SK-N-SH (cell line): ENCODE data around the gene FLRT1. TPM values are rescaled to one million over a fixed set of nuclear protein-coding genes. Genes with fewer than 3 reads are reported as not detected.
"Not testable (repeated sequence)": the region's sequence is repeated elsewhere in the genome, so short reads cannot be mapped to it uniquely, and the experiment has no call there.

Source experiments
- CTCF ChIA-PET: fragments of 300-600, 350-600 bp; formaldehyde crosslinking; extraction: SDS; loops from one replicate; lab custom pipeline; 2021; lab: Yijun Ruan, JAX
- POLR2A ChIA-PET: fragments of 350-600 bp; sonication (Branson Sonifier 250); formaldehyde crosslinking; extraction: SDS; loops from one replicate; lab custom pipeline; 2020; ENCODE audit warnings: antibody characterized with exemption, inconsistent platforms; lab: Yijun Ruan, JAX
- DNase-seq: peaks from one replicate; pipeline ENCODE4 v3.0.0; 2012
- H2AFZ ChIP-seq: fragments of 200-600 bp; sonication (generic); 2 replicates; pipeline ENCODE4 v1.8.1; 2016; ENCODE audit warnings: antibody characterized with exemption, mild to moderate bottlenecking, low read depth
- H3F3A ChIP-seq: fragments of 200-600 bp; sonication (generic); replicated peaks from 2 replicates; pipeline ENCODE3; 2016; ENCODE audit warnings: antibody characterized with exemption, mild to moderate bottlenecking; ENCODE audit not compliant: insufficient read depth
- H3K27ac ChIP-seq, 2 experiments: fragments of 200-500 bp in 1 of 2; fragments of 200-600 bp in 1 of 2; sonication (Bioruptor generic) in 1 of 2; sonication (generic), shearing (Covaris generic) in 1 of 2; 2 replicates each; pipeline versions ENCODE4 v1.5.1 to v1.6.1; 2014 to 2016; ENCODE audit warnings: low read depth in 2 of 2, inconsistent platforms in 1 of 2, low read length in 1 of 2, mild to moderate bottlenecking in 1 of 2, mixed read lengths in 1 of 2
- H3K27me3 ChIP-seq: fragments of 200-600 bp; sonication (generic), shearing (Covaris generic); 2 replicates; pipeline ENCODE4 v1.6.1; 2016; ENCODE audit warnings: mixed run types; ENCODE audit not compliant: insufficient read depth
- H3K36me3 ChIP-seq, 2 experiments: fragments of 200-500 bp in 1 of 2; fragments of 200-600 bp in 1 of 2; sonication (Bioruptor generic) in 1 of 2; sonication (generic) in 1 of 2; replicated peaks in 1 of 2; 2 replicates each; pipeline versions ENCODE3 to v1.5.1; 2014 to 2016; ENCODE audit warnings: low read length in 1 of 2, mild to moderate bottlenecking in 1 of 2; ENCODE audit not compliant: insufficient read depth in 2 of 2, control insufficient read depth in 1 of 2
- H3K4me1 ChIP-seq, 2 experiments: fragments of 200-500 bp in 1 of 2; fragments of 200-600 bp in 1 of 2; sonication (Bioruptor generic) in 1 of 2; sonication (generic), shearing (Covaris generic) in 1 of 2; 2 replicates each; pipeline versions ENCODE4 v1.5.1 to v1.6.1; 2014 to 2016; ENCODE audit warnings: low read depth in 1 of 2, low read length in 1 of 2, mixed run types in 1 of 2; ENCODE audit not compliant: insufficient read depth in 2 of 2, control insufficient read depth in 1 of 2
- H3K4me2 ChIP-seq: fragments of 200-600 bp; sonication (generic), shearing (Covaris generic); 2 replicates; pipeline ENCODE4 v1.6.1; 2017; ENCODE audit warnings: mixed run types
- H3K4me3 ChIP-seq, 2 experiments: fragments of 200-500 bp in 1 of 2; fragments of 200-600 bp in 1 of 2; sonication (Bioruptor generic) in 1 of 2; sonication (generic), shearing (Covaris generic) in 1 of 2; 2 replicates each; pipeline versions ENCODE4 v1.5.1 to v1.8.1; 2014 to 2016; ENCODE audit warnings: low read depth in 2 of 2, inconsistent platforms in 1 of 2, low read length in 1 of 2, mild to moderate bottlenecking in 1 of 2, mixed read lengths in 1 of 2, moderate library complexity in 1 of 2
- H3K79me2 ChIP-seq: fragments of 200-600 bp; sonication (generic); 2 replicates; pipeline ENCODE4 v1.8.1; 2017; ENCODE audit warnings: mild to moderate bottlenecking; ENCODE audit not compliant: insufficient read depth
- H3K9ac ChIP-seq: fragments of 200-600 bp; sonication (generic); 2 replicates; pipeline ENCODE4 v1.6.1; 2017; ENCODE audit warnings: mixed run types
- H3K9me2 ChIP-seq: fragments of 200-600 bp; sonication (generic); 2 replicates; pipeline ENCODE4 v1.6.1; 2017; ENCODE audit warnings: mixed run types
- H3K9me3 ChIP-seq: fragments of 200-600 bp; sonication (generic); 2 replicates; pipeline ENCODE4 v1.6.1; 2017; ENCODE audit warnings: mixed run types, mild to moderate bottlenecking, moderate library complexity
- H4K20me1 ChIP-seq: fragments of 200-600 bp; sonication (generic); 2 replicates; pipeline ENCODE4 v1.6.1; 2017; ENCODE audit warnings: mild to moderate bottlenecking, mixed run types; ENCODE audit not compliant: insufficient read depth
- CHD2 ChIP-seq: fragments of 150-350 bp; IDR thresholded peaks from 2 replicates; pipeline ENCODE4 v1.6.1; 2018; ENCODE audit warnings: low read length; ENCODE audit not compliant: partially characterized antibody
- ELF1 ChIP-seq: IDR thresholded peaks from 2 replicates; pipeline ENCODE4 v1.4.0; 2012
- EP300 ChIP-seq, 2 experiments: IDR thresholded peaks; 2 replicates each; pipeline versions ENCODE4 v1.4.0 to v1.6.1; 2012; ENCODE audit warnings: borderline replicate concordance in 1 of 2, low read depth in 1 of 2, low read length in 1 of 2
- FOSL2 ChIP-seq: IDR thresholded peaks from 2 replicates; pipeline ENCODE4 v1.4.0; 2012; ENCODE audit warnings: low read depth, mild to moderate bottlenecking, moderate library complexity, borderline replicate concordance
- JUND ChIP-seq: IDR thresholded peaks from 2 replicates; pipeline ENCODE4 v1.4.0; 2012
- NFIC ChIP-seq: IDR thresholded peaks from 2 replicates; pipeline ENCODE4 v1.4.0; 2012; ENCODE audit warnings: borderline replicate concordance
- RAD21 ChIP-seq: IDR thresholded peaks from 2 replicates; pipeline ENCODE4 v1.6.1; 2012; ENCODE audit warnings: mild to moderate bottlenecking, low read length
- RFX5 ChIP-seq: IDR thresholded peaks from 2 replicates; pipeline ENCODE4 v1.6.1; 2012; ENCODE audit warnings: mild to moderate bottlenecking, improper control_type of control experiment, low read length
- TEAD4 ChIP-seq: IDR thresholded peaks from 2 replicates; pipeline ENCODE4 v1.4.0; 2012; ENCODE audit warnings: mild to moderate bottlenecking, borderline replicate concordance; ENCODE audit not compliant: insufficient read depth
- WGBS: methylation state at CpG from one replicate; pipeline ENCODE4 v1.1.6; 2017; ENCODE audit warnings: low lambda C conversion rate; 5-methylcytosine and 5-hydroxymethylcytosine counted together
- polyA plus RNA-seq, 3 experiments: library from polyadenylated mRNA; depleted of rRNA; stranded (reverse); fragments of >200 nt; gene quantifications; 2 replicates each; pipeline ENCODE4 v1.2.3, GENCODE V29; 2012
- TF ChIP-seq, protein P1 (sequence below): IDR thresholded peaks from 2 replicates; pipeline ENCODE4 v1.4.0; 2012; ENCODE audit warnings: low read depth, borderline replicate concordance
- TF ChIP-seq, protein P2 (sequence below): fragments of 200-600 bp; sonication (generic); IDR thresholded peaks from 2 replicates; pipeline ENCODE4 v1.6.1; 2017; ENCODE audit warnings: antibody characterized with exemption, mild to moderate bottlenecking, moderate library complexity

FLRT1 gene
- polyA plus RNA-seq, 1 of the 3 experiments (the other 2 are of a cell fraction) = 0.03 TPM

DNA sequence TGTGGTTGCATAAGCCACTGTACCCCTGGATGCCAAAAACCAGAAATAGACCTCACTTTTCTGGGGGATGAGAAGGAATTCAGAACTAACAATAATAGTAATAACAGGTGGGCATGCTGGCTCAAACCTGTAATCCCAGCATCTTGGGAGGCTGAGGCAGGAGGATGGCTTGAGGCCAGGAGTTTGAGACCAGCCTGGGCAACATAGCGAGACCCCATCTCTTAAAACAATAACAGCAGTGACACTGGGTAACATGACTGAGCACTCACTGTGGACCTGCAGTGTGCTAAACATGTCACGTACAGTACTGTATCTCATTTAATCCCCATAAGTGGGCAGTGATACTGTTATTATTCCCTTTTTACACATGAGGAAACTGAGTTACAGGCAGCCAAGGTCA is 10.0 kb downstream of the FLRT1 start (continued):
- TF ChIP-seq RAD21 = no peak

- H4K20me1 ChIP-seq, H3K9ac ChIP-seq, H3K4me2 ChIP-seq, H3K36me3 ChIP-seq, H2AFZ ChIP-seq, H3K4me3 ChIP-seq, H3F3A ChIP-seq, H3K9me3 ChIP-seq, H3K79me2 ChIP-seq, H3K27me3 ChIP-seq, DNase-seq, H3K9me2 ChIP-seq: not testable (repeated sequence)
- H3K4me1 ChIP-seq = peaks cover 0 to 81% of the 10 kb centered on the region in 2 experiments; a peak in 1 of 4 replicates
- peak overlapping the region in 1 of 2 experiments; percentile 97; a peak in 1 of 4 replicates for H3K27ac ChIP-seq
- CTCF ChIA-PET = interaction anchor here (0.6 to 1.2 kb wide), 3 partner anchors 11 to 1410 kb away, joined by 3 to 5 read pairs (median 4); no protein-coding TSS in a partner anchor
- POLR2A ChIA-PET = interaction anchor here (0.5 to 1.2 kb wide), 4 partner anchors 11 to 100 kb away, joined by 3 to 7 read pairs (median 3); no protein-coding TSS in a partner anchor
- 89% methylated on average over 8 of the region's 8 CpGs for WGBS
Measured at GRCh38 chr11:64047373-64047772, 11.6 kb downstream of the FLRT1 start.

DNA sequence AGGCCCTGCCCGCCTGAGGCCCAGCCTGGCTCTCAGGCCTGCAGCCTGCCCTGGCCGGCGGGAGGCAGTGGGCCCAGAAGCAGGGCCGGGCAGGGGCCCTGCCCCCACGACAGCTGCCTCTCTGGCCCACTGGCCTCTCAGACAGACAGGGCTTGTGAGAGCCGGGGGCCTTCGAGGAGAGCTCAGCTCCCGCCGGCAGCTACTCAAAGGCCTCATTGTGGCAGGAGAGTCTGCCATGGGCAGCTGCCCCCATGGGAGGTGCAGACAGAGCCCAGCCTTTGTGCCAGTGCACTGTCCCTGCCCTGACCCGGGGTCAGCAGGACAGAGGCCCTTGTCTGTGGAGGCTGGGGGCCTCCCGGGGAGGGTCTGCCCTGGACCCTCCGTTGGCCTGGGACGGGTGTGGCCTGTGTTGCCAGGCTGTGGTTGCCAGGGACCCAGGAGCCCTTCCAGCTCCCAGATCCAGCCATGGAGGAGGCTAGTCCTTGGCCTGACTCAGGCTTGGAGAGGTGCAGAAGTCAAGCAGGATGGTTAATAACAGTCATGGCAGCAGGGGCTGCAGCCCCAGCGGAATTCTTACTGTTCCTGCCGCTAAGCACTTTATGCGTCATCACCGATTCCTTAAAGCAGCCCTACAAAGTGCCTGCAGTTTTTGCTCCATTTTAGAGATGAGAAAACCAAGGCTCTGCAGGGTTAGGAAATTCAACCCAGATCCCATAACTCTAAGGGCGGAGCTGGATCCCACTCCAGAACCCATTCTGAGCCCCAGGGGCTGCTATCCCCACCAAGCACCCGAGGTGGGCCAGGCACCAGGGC is 12.5 kb downstream of the FLRT1 start:
- H3K4me1 ChIP-seq = peaks cover 0 to 82% of the 10 kb centered on the region in 2 experiments; a peak in 1 of 4 replicates
- TF ChIP-seq CHD2 = peak; percentile 37
- TF ChIP-seq, protein P1, sequence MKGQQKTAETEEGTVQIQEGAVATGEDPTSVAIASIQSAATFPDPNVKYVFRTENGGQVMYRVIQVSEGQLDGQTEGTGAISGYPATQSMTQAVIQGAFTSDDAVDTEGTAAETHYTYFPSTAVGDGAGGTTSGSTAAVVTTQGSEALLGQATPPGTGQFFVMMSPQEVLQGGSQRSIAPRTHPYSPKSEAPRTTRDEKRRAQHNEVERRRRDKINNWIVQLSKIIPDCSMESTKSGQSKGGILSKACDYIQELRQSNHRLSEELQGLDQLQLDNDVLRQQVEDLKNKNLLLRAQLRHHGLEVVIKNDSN = no peak
- TF ChIP-seq FOSL2 = no peak
- TF ChIP-seq, all 33 proteins: peak for 1
- Histone ChIP-seq H3K9me2 (no peaks in the 10 kb centered on the region), H2AFZ (no peak overlapping the region), H3K4me2 (no peak overlapping the region), H3K36me3 (no peaks in the 10 kb centered on the region), H3K79me2 (no peaks in the 10 kb centered on the region), H3K27me3 (no peaks in the 10 kb centered on the region), H3K27ac (peak overlapping the region in 1 of 2 experiments; percentile 89; a peak in 2 of 4 replicates), H3F3A (no peaks in the 10 kb centered on the region), H3K4me3 (no peak overlapping the region), H4K20me1 (no peaks in the 10 kb centered on the region), H3K9me3 (no peaks in the 10 kb centered on the region), H3K9ac (no peak overlapping the region)
- DNase-seq = peak; percentile 66
- 94% methylated on average over 6 of the region's 19 CpGs for WGBS
- CTCF ChIA-PET = interaction anchor here (0.6 to 1.2 kb wide), 5 partner anchors 10 to 1411 kb away, joined by 3 to 5 read pairs (median 3); no protein-coding TSS in a partner anchor
- POLR2A ChIA-PET = interaction anchor here (0.6 to 1.6 kb wide), 6 partner anchors 9 to 1402 kb away, joined by 3 to 7 read pairs (median 3); no protein-coding TSS in a partner anchor

- H3K4me1 ChIP-seq = peaks cover 0 to 91% of the 10 kb centered on the region in 2 experiments; a peak in 1 of 4 replicates
- ChIA-PET POLR2A (interaction anchor here (1.6 kb wide), 1 partner anchor 8 kb away, joined by 4 read pairs; no protein-coding TSS in a partner anchor), CTCF (no interaction called here)
- no peak overlapping the region for H2AFZ ChIP-seq
- H3K4me3 ChIP-seq = no peak overlapping the region
- WGBS = 98% methylated on average over 5 of the region's 8 CpGs
- no peaks in the 10 kb centered on the region for H3K79me2 ChIP-seq
- no peaks in the 10 kb centered on the region for H3K36me3 ChIP-seq
- no peak for DNase-seq
- H3F3A ChIP-seq = no peaks in the 10 kb centered on the region
- TF ChIP-seq, protein P1 = no peak
- TF ChIP-seq RFX5 = no peak
- no peak for TF ChIP-seq ELF1
- no peak for TF ChIP-seq TEAD4
- TF ChIP-seq JUND = no peak
- TF ChIP-seq EP300 (IDR thresholded peaks at IDR 0.05; ENCODE audit: borderline replicate concordance in 1 of 2, low read depth in 1 of 2, low read length in 1 of 2) = no peak
- TF ChIP-seq NFIC = no peak
- TF ChIP-seq, protein P2, sequence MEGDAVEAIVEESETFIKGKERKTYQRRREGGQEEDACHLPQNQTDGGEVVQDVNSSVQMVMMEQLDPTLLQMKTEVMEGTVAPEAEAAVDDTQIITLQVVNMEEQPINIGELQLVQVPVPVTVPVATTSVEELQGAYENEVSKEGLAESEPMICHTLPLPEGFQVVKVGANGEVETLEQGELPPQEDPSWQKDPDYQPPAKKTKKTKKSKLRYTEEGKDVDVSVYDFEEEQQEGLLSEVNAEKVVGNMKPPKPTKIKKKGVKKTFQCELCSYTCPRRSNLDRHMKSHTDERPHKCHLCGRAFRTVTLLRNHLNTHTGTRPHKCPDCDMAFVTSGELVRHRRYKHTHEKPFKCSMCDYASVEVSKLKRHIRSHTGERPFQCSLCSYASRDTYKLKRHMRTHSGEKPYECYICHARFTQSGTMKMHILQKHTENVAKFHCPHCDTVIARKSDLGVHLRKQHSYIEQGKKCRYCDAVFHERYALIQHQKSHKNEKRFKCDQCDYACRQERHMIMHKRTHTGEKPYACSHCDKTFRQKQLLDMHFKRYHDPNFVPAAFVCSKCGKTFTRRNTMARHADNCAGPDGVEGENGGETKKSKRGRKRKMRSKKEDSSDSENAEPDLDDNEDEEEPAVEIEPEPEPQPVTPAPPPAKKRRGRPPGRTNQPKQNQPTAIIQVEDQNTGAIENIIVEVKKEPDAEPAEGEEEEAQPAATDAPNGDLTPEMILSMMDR = no peak
- TF ChIP-seq FOSL2 = no peak
- no peaks in the 10 kb centered on the region for H3K9me3 ChIP-seq
- no peaks in the 10 kb centered on the region for H4K20me1 ChIP-seq
- H3K9me2 ChIP-seq = no peaks in the 10 kb centered on the region
- H3K27me3 ChIP-seq = no peaks in the 10 kb centered on the region
- no peak overlapping the region for H3K4me2 ChIP-seq
- H3K9ac ChIP-seq = no peak overlapping the region
- H3K27ac ChIP-seq = peak overlapping the region in 1 of 2 experiments; percentile 43; a peak in 1 of 4 replicates
Measured at GRCh38 chr11:64049509-64049908, 13.8 kb downstream of the FLRT1 start.
